Right lung (tissue), 5 donors: ENCODE measurements around the gene PKP1. TPM values are rescaled to one million over a fixed set of nuclear protein-coding genes. Genes with fewer than 3 reads are reported as not detected.

ENCODE experiments used
- DNase-seq, 2 donors: peaks; one replicate each; pipeline ENCODE4 v3.0.0-alpha.2; 2013
- polyA plus RNA-seq, 5 donors: library from polyadenylated mRNA; unstranded; fragments of 120-200 nt; gene quantifications; one replicate each; pipeline versions ENCODE4 v1.2.1 to v1.2.3, GENCODE V29; 2013; ENCODE audit warnings: inconsistent platforms in 1 of 5, low replicate concordance in 1 of 5; ENCODE audit not compliant: insufficient read length in 5 of 5, insufficient read depth in 1 of 5

PKP1 gene
- polyA plus RNA-seq, 5 donors, result 0.10 to 0.51 (median 0.18) TPM

GRCh38 chr1:201369209-201369608 lies 85.9 kb downstream of the PKP1 start:
- no peak for DNase-seq

- no peak for DNase-seq
These were observed 87.2 kb downstream of the PKP1 start for GRCh38 chr1:201370500-201370899.

GRCh38 chr1:201371276-201371675 lies 88.0 kb downstream of the PKP1 start:
- no peak for DNase-seq

- no peak for DNase-seq
These were observed 88.5 kb downstream of the PKP1 start for GRCh38 chr1:201371792-201372191.

- no peak for DNase-seq
These were observed 91.1 kb downstream of the PKP1 start for GRCh38 chr1:201374364-201374763.

GRCh38 chr1:201375169-201375568 lies 91.9 kb downstream of the PKP1 start:
- DNase-seq, result no peak

GRCh38 chr1:201376107-201376463 lies 92.8 kb downstream of the PKP1 start:
- no peak for DNase-seq

GRCh38 chr1:201376464-201377374 lies 93.4 kb downstream of the PKP1 start:
- no peak for DNase-seq

- DNase-seq, result peak in 1 of 2 donors; percentile 36
These were observed 94.3 kb downstream of the PKP1 start, which contains the start of gene TNNT2 for GRCh38 chr1:201377611-201378092. TNNT2 (minus strand) TSS chr1:201377680; CDS start chr1:201373254, 4,426 bp downstream.

- no peak for DNase-seq
These were observed 95.5 kb downstream of the PKP1 start for GRCh38 chr1:201378804-201379203.

GRCh38 chr1:201379733-201380242 lies 96.5 kb downstream of the PKP1 start:
- DNase-seq, result no peak

- DNase-seq, result peak; percentile 75 to 76
These were observed 97.8 kb downstream of the PKP1 start for GRCh38 chr1:201381130-201381529.

Other genes with a start within 250 kb of the PKP1 start
- 1 to 10 TPM in 1 of 5 donors, under 1 TPM in 4; 0.08 to 2.2 (median 0.14) TPM for gene CACNA1S, start 171.1 kb upstream of the PKP1 start, polyA plus RNA-seq
- under 1 TPM; 0.17 to 0.89 (median 0.36) TPM for gene ASCL5, start 156.3 kb upstream of the PKP1 start, polyA plus RNA-seq
- 100 to 1,000 TPM; 129 to 155 (median 137) TPM for gene TMEM9, start 129.0 kb upstream of the PKP1 start, polyA plus RNA-seq
- gene IGFN1, start 92.7 kb upstream of the PKP1 start, polyA plus RNA-seq, result 1 to 10 TPM in 2 of 5 donors, under 1 TPM in 3; 0.61 to 1.4 (median 0.91) TPM
- gene TNNT2, start 94.2 kb downstream of the PKP1 start, polyA plus RNA-seq, result 10 to 100 TPM in 1 of 5 donors, 1 to 10 TPM in 4; 2.9 to 40.9 (median 4.8) TPM
- 10 to 100 TPM in 3 of 5 donors, 1 to 10 TPM in 2; 9.1 to 14.5 (median 11.2) TPM for gene LAD1, start 115.8 kb downstream of the PKP1 start, polyA plus RNA-seq
- 10 to 100 TPM in 1 of 5 donors, 1 to 10 TPM in 2, under 1 TPM in 2; 0.46 to 78.1 (median 1.8) TPM for gene TNNI1, start 138.2 kb downstream of the PKP1 start, polyA plus RNA-seq
- 10 to 100 TPM; 11.6 to 25.6 (median 14.0) TPM for gene PHLDA3, start 185.7 kb downstream of the PKP1 start, polyA plus RNA-seq
- gene CSRP1, start 223.6 kb downstream of the PKP1 start, polyA plus RNA-seq, result 100 to 1,000 TPM; 218 to 352 (median 252) TPM